ENCODE results near the gene NOS3. TPM values are rescaled to one million over a fixed set of nuclear protein-coding genes. Genes with fewer than 3 reads are reported as not detected.
A peak's percentile ranks its signal among the peaks of the same experiment; 100 is the strongest.

NOS3 gene
- total and polyA plus RNA-seq, 9 of the 15 experiments (the other 6 are each of a cell fraction or from before 2014, with no cell fraction given): 1.1 to 121 (median 23.6) TPM

GRCh38 chr7:151043959-151044358 lies 53.1 kb downstream of the NOS3 start:
- no peak for DNase-seq (ENCODE audit: extremely low read depth in 1 of 4, low spot score in 3 of 4)
- Histone ChIP-seq H3K36me3 (ENCODE audit: control insufficient read depth, insufficient read depth, low read length) (peaks cover 21% of the 10 kb centered on the region), H3K4me3 (no peak overlapping the region), H2AFZ (ENCODE audit: low read depth, low read length) (no peak overlapping the region), H3K4me2 (ENCODE audit: insufficient read depth, low read length) (no peak overlapping the region), H3K9me3 (replicated peaks; ENCODE audit: control insufficient read depth, insufficient read depth, low read depth, low read length) (no peaks in the 10 kb centered on the region), H4K20me1 (replicated peaks; ENCODE audit: control insufficient read depth, insufficient read depth, low read length) (peaks cover 10% of the 10 kb centered on the region), H3K27me3 (ENCODE audit: control insufficient read depth in 2 of 2, insufficient read depth in 2 of 2, low read length in 2 of 2) (no peaks in the 10 kb centered on the region), H3K27ac (ENCODE audit: extremely low read depth, low read depth, low read length) (no peak overlapping the region), H3K79me2 (ENCODE audit: control insufficient read depth, insufficient read depth, low read length) (no peaks in the 10 kb centered on the region), H3K9me1 (ENCODE audit: control insufficient read depth, insufficient read depth, low read length) (peaks cover 13% of the 10 kb centered on the region), H3K4me1 (replicated peaks in 1 of 2; ENCODE audit: control insufficient read depth in 2 of 2, insufficient read depth in 2 of 2, low read length in 2 of 2) (peaks cover 18 to 59% of the 10 kb centered on the region in 2 experiments), H3K9ac (ENCODE audit: insufficient read depth in 1 of 2, low read depth in 2 of 2, low read length in 2 of 2) (no peak overlapping the region)
- TF ChIP-seq PATZ1 (CRISPR knock-in tag; IDR thresholded peaks at IDR 0.05; ENCODE audit: borderline replicate concordance) (no peak), ZC3H11A (IDR thresholded peaks at IDR 0.05; ENCODE audit: low read depth, low read length) (no peak), POLR2G (IDR thresholded peaks at IDR 0.05; ENCODE audit: low read depth, low read length) (peak; percentile 47), RBFOX2 (IDR thresholded peaks at IDR 0.05; ENCODE audit: low read depth, low read length) (0 out of 2 replicates have a peak, but pooled peaks have one; percentile 32), KAT7 (CRISPR knock-in tag; IDR thresholded peaks at IDR 0.05; ENCODE audit: borderline replicate concordance) (no peak)
- ATAC-seq: no peak
- BruUV-seq (replicated peaks): no TSS peak
- in situ Hi-C loops (cut with MboI): no loop called here
- POLR2A ChIA-PET: interaction anchor here (0.7 to 1.3 kb wide), 3 partner anchors 10 to 173 kb away, joined by 3 to 4 read pairs (median 3); no protein-coding TSS in a partner anchor
- 84% methylated on average over 20 of the region's 20 CpGs for WGBS (ENCODE audit: insufficient coverage, low coverage, missing lambda C conversion rate)
- intact Hi-C loops (cut with micrococcal nuclease): no loop called here
- no peak for FAIRE-seq
- CTCF ChIA-PET (ENCODE audit: low intra/inter-chr PET ratio): no interaction called here

Data from K562 (cell line).